ENCODE data around the gene GPATCH4.

The GPATCH4 gene

DNA sequence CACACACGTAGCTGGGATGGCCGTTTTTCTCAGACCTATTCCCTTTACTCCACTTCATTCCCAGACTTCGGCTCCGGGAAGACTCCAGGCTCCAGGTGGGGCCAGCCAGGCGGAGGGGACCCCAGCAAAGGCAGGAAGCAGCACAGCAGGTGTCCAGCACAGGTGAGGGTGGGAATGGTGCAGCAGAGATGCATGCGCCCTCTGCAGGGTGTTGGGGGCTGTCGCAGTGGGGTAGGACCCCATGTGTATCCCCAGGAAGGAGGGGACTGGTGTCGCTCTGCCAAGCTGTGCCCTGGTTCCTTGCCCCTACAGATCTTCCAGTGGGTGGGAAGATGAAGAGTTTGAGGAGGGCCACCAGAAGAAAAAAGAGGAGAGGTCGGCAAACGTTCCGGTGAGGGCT, 16.5 kb downstream of the GPATCH4 start (continued):
- no peak for TF ChIP-seq BACH2 (CRISPR knock-in tag; IDR thresholded peaks at IDR 0.05; ENCODE audit: borderline replicate concordance)
- no peak for TF ChIP-seq ESRRG (CRISPR knock-in tag; IDR thresholded peaks at IDR 0.05)
- no peak for TF ChIP-seq TCF4 (CRISPR knock-in tag; IDR thresholded peaks at IDR 0.05; ENCODE audit: borderline replicate concordance)
- TF ChIP-seq ARNTL (CRISPR knock-in tag; IDR thresholded peaks at IDR 0.05; ENCODE audit: borderline replicate concordance, low read depth): no peak
- TF ChIP-seq, protein P1, sequence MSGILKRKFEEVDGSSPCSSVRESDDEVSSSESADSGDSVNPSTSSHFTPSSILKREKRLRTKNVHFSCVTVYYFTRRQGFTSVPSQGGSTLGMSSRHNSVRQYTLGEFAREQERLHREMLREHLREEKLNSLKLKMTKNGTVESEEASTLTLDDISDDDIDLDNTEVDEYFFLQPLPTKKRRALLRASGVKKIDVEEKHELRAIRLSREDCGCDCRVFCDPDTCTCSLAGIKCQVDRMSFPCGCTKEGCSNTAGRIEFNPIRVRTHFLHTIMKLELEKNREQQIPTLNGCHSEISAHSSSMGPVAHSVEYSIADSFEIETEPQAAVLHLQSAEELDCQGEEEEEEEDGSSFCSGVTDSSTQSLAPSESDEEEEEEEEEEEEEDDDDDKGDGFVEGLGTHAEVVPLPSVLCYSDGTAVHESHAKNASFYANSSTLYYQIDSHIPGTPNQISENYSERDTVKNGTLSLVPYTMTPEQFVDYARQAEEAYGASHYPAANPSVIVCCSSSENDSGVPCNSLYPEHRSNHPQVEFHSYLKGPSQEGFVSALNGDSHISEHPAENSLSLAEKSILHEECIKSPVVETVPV (CRISPR knock-in tag; IDR thresholded peaks at IDR 0.05): no peak
- no peak for TF ChIP-seq ZNF8 (CRISPR knock-in tag; IDR thresholded peaks at IDR 0.05)
- no peak for TF ChIP-seq ZFP3 (CRISPR knock-in tag; IDR thresholded peaks at IDR 0.05)
- TF ChIP-seq ISL1 (CRISPR knock-in tag; IDR thresholded peaks at IDR 0.05): no peak
- TF ChIP-seq PPARA (CRISPR knock-in tag; IDR thresholded peaks at IDR 0.05; ENCODE audit: borderline replicate concordance): no peak

DNA sequence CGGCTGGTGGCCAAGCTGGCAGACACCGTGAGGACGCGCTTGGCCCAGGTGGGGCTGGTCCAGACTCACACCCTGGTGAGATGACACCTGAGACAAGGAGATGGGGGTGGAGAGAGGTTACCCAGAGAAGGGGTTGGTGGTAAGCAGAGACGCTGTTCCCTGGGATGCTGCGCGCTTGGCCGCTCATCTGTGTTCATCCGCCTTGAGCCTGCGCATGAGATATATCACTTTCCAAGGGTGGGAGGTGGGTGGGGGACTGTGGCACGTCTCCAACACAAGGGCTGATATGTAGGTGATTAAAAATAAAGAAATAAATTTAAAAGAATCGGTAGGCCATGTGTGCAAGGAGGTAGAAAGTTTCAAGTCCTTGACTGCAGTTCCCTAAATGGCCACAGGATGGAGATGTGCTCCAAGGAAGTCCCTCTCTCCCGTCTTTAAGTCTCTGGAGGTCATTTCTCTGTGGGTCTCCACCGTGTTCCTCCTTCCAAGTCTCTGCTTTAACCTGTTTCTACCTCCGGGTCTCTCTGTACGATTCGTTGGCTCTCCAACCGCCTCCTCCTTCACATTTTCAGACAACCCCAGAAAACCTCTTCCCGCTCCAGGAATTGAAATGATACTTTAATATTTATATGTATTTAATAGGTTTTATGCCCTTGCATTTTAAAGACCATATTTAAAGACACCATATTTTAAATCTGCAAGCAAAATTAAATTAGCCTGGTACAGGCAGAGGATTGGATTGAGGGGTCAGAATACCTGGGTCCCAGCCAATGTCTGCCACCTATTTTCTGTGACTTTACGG, 17.3 kb downstream of the GPATCH4 start:
- TF ChIP-seq, protein P2, sequence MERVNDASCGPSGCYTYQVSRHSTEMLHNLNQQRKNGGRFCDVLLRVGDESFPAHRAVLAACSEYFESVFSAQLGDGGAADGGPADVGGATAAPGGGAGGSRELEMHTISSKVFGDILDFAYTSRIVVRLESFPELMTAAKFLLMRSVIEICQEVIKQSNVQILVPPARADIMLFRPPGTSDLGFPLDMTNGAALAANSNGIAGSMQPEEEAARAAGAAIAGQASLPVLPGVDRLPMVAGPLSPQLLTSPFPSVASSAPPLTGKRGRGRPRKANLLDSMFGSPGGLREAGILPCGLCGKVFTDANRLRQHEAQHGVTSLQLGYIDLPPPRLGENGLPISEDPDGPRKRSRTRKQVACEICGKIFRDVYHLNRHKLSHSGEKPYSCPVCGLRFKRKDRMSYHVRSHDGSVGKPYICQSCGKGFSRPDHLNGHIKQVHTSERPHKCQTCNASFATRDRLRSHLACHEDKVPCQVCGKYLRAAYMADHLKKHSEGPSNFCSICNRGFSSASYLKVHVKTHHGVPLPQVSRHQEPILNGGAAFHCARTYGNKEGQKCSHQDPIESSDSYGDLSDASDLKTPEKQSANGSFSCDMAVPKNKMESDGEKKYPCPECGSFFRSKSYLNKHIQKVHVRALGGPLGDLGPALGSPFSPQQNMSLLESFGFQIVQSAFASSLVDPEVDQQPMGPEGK (CRISPR knock-in tag; IDR thresholded peaks at IDR 0.05; ENCODE audit: borderline replicate concordance): no peak
- no peak for TF ChIP-seq GLIS3 (CRISPR knock-in tag; IDR thresholded peaks at IDR 0.05)
- TF ChIP-seq, protein P3, sequence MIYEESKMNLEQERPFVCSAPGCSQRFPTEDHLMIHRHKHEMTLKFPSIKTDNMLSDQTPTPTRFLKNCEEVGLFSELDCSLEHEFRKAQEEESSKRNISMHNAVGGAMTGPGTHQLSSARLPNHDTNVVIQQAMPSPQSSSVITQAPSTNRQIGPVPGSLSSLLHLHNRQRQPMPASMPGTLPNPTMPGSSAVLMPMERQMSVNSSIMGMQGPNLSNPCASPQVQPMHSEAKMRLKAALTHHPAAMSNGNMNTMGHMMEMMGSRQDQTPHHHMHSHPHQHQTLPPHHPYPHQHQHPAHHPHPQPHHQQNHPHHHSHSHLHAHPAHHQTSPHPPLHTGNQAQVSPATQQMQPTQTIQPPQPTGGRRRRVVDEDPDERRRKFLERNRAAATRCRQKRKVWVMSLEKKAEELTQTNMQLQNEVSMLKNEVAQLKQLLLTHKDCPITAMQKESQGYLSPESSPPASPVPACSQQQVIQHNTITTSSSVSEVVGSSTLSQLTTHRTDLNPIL (CRISPR knock-in tag; IDR thresholded peaks at IDR 0.05; ENCODE audit: low read depth): no peak
- ATAC-seq: peak; percentile 86

DNA sequence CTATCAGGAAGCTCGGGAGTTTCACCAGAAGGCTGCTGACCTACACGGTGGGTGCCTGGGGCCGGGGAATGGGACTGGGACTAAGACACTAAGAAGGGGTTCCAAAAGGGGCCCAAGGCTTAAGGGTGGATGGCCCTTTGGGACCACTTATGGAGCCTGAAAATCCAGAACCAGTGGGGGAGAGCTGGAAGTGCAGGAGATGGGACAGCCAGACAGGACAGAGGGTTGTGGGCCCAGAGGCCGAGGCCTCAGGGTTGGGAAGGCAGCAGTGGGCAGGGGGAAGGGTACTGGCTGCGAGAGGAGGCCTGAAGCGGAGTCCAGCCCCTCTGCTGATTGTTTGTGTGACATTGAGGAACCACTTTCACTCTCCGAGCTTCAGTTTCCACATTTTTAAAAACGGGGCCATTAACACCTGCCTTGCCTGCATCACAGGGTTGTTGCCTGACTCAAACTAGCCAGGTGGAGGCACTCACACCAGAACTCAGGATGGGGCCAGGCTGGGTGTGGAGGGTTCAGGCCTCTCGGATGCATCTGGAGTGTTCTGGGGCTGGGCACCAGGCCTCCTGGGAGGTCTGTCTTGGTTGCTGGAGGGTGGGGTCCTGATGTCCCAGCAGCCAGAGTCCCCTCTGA, 18.8 kb downstream of the GPATCH4 start:
- TF ChIP-seq TOX (CRISPR knock-in tag; IDR thresholded peaks at IDR 0.05; ENCODE audit: borderline replicate concordance): no peak
- TF ChIP-seq BACH2 (CRISPR knock-in tag; IDR thresholded peaks at IDR 0.05; ENCODE audit: borderline replicate concordance): no peak
- TF ChIP-seq CSDC2 (CRISPR knock-in tag; IDR thresholded peaks at IDR 0.05): no peak
- TF ChIP-seq ISL1 (CRISPR knock-in tag; IDR thresholded peaks at IDR 0.05): no peak
- no peak for TF ChIP-seq ZNF70 (CRISPR knock-in tag; IDR thresholded peaks at IDR 0.05)
- no peak for TF ChIP-seq ZNF565 (CRISPR knock-in tag; conservative IDR thresholded peaks at IDR 0.05; ENCODE audit: low read depth)
- TF ChIP-seq GLIS3 (CRISPR knock-in tag; IDR thresholded peaks at IDR 0.05): no peak
- TF ChIP-seq ZC3H10 (CRISPR knock-in tag; IDR thresholded peaks at IDR 0.05): no peak
- TF ChIP-seq, protein P4, sequence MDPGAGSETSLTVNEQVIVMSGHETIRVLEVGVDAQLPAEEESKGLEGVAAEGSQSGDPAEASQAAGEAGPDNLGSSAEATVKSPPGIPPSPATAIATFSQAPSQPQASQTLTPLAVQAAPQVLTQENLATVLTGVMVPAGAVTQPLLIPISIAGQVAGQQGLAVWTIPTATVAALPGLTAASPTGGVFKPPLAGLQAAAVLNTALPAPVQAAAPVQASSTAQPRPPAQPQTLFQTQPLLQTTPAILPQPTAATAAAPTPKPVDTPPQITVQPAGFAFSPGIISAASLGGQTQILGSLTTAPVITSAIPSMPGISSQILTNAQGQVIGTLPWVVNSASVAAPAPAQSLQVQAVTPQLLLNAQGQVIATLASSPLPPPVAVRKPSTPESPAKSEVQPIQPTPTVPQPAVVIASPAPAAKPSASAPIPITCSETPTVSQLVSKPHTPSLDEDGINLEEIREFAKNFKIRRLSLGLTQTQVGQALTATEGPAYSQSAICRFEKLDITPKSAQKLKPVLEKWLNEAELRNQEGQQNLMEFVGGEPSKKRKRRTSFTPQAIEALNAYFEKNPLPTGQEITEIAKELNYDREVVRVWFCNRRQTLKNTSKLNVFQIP (CRISPR knock-in tag; IDR thresholded peaks at IDR 0.05; ENCODE audit: borderline replicate concordance, low read depth): no peak
- TF ChIP-seq ZFP30 (CRISPR knock-in tag; IDR thresholded peaks at IDR 0.05): no peak
- no peak for TF ChIP-seq ZNF8 (CRISPR knock-in tag; IDR thresholded peaks at IDR 0.05)
- TF ChIP-seq, protein P1 (CRISPR knock-in tag; IDR thresholded peaks at IDR 0.05): no peak
- no peak for TF ChIP-seq ZFP3 (CRISPR knock-in tag; IDR thresholded peaks at IDR 0.05)
- no peak for TF ChIP-seq SNAI2 (CRISPR knock-in tag; IDR thresholded peaks at IDR 0.05)
- TF ChIP-seq TCF4 (CRISPR knock-in tag; IDR thresholded peaks at IDR 0.05; ENCODE audit: borderline replicate concordance): no peak
- no peak for TF ChIP-seq RARB (CRISPR knock-in tag; IDR thresholded peaks at IDR 0.05)
- no peak for ATAC-seq
